Midbrain (tissue), 1 donor: ENCODE measurements around the gene FHIP2A.
"Not testable (repeated sequence)": the region's sequence is repeated elsewhere in the genome, so short reads cannot be mapped to it uniquely, and the experiment has no call there.

Experiments used
- DNase-seq: peaks from one replicate; lab custom pipeline; 2025; lab: John Stamatoyannopoulos, UW

FHIP2A gene, protein sequence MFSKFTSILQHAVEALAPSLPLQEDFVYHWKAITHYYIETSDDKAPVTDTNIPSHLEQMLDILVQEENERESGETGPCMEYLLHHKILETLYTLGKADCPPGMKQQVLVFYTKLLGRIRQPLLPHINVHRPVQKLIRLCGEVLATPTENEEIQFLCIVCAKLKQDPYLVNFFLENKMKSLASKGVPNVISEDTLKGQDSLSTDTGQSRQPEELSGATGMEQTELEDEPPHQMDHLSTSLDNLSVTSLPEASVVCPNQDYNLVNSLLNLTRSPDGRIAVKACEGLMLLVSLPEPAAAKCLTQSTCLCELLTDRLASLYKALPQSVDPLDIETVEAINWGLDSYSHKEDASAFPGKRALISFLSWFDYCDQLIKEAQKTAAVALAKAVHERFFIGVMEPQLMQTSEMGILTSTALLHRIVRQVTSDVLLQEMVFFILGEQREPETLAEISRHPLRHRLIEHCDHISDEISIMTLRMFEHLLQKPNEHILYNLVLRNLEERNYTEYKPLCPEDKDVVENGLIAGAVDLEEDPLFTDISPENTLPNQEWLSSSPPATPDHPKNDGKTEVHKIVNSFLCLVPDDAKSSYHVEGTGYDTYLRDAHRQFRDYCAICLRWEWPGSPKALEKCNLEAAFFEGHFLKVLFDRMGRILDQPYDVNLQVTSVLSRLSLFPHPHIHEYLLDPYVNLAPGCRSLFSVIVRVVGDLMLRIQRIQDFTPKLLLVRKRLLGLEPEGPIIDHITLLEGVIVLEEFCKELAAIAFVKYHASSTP

DNA sequence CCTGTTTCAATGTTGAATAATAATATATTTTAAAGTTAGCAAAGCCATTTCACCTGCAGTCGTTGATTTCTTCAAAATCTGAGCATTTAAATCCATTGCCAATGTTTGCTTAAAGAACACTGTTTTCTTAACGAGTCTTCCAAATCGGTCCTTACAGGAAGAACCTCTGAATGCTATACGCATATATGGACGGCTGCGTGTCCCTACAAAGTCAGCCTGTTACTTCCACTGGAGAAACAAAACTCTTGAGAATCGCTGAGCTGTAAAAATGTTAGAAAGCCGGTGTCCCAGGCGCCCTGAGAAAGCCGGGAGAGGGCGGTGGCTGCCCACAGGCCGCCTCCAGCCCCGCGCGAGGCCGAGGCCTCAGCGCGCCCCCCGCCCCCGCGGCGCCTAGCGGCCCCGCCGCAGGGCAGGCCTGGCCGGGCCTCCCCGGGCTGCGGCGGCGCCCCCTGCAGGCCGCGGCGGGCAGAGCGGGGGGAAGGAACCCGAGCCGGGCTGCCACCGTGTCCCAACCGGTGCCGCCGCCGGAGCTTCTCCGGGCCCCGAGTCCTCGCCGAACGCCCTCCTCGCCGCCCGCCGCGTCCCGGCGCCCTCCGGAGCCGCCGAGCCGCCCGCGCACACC is at the start of gene FHIP2A:
Gene FHIP2A, plus strand, starts transcription at position 488 of the 622 bp plus-strand sequence. CDS start 299 bp downstream, outside the sequence.
- peak; percentile 67 for DNase-seq

DNA sequence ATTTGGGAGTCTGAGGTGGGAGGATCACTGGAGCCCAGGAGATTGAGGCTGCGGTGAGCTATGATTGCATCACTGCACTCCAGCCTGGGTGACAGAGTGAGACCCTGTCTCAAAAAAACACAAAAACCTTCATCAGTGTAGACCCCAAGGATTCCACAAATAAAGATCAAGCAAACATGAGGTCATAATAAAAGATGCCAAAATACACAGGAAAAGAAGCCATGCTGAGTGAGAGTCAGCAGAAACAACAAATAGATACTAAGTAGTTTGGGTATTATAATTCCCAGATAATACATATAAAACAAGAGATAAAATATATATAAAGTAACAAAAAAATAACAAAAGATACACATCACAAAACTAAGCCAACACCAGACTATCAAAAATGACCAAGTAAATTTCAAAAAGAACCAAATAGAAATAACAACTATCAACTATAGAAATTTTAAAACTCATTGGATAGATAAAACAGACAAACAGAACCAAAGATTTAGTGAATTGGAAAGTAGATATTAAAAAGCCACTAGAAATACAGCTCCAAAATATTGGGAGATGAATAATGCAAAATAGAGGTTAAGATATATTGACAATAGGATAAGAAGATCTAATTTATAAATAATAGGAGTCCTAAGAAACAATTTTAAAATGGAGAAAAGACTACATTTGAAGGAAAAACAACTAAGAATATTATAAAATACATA is 48.9 kb upstream of the FHIP2A start:
- no peak for DNase-seq

DNA sequence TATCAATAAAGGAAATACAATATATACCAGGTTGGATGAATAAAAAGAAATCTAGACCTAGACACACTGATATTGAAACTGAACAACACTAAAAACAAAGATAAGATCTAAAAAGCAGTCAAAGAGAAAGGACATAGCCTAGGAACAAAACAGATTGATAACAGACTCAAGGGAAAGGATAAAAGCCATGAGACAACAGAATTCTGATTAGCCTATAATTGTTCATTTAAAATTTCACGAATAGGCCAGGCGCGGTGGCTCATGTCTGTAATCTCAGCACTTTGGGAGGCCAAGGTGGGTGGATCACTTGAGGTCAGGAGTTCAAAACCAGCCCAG is 48.4 kb upstream of the FHIP2A start:
- no peak for DNase-seq

DNA sequence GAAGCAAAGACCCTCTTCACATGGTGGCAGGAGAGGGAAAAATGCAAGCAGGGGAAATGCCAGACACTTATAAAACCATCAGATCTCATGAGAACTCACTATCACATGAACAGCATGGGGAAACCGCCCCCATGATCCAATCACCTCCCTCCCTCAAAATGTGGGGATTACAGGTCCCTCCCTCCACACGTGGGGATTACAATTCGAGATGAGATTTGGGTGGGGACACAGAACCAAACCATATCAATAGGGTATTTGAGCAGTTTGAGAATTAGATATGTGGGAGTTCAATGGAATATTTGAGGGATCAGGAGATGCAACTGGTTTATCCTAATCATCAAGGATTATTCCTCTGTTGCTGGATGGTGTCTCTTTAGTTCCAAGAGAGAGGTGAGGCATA is 46.5 kb upstream of the FHIP2A start:
- DNase-seq, result not testable (repeated sequence)

DNA sequence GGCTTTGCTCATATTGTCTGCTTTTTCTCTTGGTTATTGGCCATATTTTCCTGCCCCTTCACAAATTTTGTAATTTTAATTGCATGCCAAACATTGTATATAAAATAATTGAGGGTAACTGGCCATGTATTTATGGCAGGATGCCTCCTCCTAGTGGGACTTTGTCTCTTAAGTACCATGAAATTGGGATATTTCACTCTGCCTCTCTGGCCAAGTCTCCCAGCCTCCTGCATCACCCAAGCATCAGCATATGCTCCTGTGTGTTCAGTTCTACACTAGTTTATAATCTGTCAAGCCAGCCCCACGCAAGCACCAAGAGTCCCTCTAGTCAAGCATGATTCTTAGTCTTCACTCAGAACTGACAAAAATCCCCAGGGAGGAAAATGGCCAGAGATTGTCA is 44.2 kb upstream of the FHIP2A start:
- DNase-seq, result no peak

DNA sequence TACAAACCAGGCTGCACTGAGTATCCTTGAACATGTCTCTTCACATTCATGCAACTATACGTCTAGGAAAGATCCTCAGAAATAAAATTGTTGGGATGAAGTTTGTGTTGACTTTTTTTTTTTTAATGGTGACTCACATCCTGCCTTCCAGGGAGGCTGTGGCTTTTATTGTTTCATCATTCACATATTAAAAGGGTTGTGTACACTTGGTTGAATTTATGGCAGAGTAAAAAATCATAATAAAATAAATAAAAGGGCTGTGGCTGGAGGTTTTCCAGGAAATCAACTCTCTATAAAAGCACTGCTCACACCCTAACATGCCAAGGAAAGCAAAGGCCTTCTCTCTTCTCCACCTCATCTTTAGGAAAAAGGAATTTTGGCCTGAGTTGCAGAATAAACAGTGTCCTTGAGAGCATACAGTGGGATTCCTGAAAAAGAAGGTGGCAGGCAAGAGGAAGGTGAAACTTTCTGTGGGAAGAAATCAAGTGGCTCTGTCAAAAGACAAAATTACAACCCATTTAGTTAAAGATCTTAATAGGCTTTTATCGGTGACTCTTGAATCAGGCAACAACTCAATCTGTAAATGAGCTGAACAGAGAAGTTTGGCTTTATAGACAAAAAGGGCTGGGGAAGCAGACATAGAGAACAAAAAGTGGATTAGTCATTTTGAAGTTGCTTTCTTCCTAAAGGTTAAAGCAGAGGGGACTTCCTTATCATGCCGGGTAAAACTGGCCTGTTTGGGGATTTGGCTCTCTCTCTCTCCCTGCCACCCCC is 41.6 kb upstream of the FHIP2A start:
- no peak for DNase-seq

DNA sequence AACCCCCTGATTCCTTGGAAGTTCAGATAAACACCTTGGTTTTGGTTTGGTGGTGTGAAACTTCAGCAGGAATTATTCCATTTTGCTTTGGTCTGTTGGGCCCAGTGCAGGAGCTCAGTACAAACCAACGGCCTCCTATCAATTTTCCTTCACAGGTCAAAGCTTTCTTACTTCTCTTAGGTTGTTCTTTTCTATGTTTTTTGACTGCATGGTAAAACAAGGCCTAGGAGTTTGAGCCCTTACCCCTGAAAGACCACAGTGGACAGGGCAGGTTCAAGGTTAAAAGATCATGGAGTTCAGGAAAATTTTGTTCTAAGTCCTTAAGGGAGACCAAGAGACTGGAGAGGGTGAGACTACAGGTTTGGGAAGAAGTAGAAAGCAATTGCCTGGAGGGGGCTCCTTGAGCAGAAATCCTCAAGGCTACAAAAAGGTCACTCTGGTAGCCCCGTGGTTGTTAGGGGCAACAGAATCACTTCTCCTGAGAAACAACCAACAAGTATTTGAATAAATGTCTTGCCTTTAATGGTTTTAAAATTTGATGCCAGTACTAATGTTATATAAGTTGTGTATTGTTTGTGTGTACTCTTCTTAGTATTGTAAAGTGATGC is 40.9 kb upstream of the FHIP2A start:
- no peak for DNase-seq

DNA sequence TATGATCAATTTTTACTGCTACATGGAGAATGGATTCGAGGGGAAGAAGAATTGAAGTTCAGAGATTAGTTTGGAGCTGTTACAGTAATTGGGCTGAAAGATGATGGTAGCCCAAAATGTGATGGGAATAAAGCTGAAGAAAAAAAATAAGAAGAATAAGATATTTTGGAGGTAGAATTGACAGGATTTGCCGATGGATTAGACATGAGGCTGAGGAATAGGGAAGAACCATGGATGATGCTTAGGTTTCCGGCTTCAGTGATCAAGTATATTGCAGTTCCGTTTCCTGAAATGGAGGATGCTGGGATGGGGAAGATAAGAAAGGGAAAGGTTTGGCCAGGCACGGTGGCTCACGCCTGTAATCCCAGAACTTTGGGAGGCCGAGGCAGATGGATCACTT is 38.9 kb upstream of the FHIP2A start:
- DNase-seq, result no peak

DNA sequence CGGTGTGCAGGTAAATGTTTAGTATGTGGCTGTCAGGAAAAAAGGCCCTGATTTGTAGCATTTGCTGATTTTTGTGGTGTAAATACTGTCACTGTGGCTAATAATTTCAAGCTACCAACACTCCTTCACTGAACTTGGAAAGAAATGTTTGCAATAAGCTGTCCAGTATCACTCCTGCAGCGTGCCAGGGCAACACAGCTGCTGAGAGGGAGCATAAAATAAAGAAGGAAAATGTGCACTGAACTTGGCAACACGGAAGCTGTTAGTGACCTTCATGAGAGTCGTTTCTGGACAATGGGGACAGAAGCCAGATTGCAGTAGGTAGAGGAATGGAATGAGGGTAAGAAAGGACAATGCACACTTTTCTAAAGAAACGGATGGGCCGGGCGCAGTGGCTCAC is 37.9 kb upstream of the FHIP2A start:
- DNase-seq, result no peak

DNA sequence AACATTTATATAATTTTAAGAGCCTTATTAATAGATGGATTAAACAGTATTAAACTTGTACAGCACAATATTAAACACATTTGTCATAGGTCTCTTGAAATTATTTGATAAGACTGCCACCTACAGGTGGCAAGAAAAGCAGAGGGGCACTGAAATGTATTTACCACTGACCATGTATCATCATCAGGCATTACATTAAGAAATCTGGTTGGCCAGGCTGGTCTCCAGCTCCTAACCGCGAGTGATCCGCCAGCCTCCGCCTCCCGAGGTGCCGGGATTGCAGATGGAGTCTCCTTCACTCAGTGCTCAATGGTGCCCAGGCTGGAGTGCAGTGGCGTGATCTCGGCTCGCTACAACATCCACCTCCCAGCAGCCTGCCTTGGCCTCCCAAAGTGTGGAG is 35.1 kb upstream of the FHIP2A start:
- DNase-seq, result peak; percentile 41

DNA sequence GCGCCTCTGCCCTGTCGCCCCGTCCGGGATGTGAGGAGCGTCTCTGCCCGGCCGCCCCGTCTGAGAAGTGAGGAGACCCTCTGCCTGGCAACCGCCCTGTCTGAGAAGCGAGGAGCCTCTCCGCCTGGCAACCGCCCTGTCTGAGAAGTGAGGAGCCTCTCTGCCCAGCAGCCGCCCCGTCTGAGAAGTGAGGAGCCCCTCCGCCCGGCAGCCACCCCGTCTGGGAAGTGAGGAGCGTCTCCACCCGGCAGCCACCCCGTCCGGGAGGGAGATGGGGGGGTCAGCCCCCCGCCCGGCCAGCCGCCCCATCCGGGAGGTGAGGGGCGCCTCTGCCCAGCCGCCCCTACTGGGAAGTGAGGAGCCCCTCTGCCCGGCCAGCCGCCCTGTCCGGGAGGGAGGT is 34.4 kb upstream of the FHIP2A start:
- DNase-seq, result not testable (repeated sequence)

DNA sequence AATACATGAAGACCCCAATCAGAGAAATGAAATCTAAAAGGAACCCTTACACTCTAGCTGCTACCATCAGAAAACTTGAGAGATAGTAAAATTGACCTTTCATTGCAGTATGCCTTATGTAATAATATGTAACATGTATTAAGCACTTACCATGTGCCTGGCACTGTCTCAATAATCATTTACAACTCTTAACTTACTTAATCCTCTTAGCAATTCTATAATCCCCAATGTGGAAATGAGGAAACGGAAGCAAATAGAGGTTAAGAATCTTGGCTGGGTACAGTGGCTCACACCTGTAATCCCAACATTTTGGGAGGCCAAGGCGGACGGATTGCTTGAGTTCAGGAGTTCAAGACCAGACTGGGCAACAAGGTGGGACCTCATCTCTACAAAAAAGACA is 29.8 kb upstream of the FHIP2A start:
- DNase-seq, result no peak

DNA sequence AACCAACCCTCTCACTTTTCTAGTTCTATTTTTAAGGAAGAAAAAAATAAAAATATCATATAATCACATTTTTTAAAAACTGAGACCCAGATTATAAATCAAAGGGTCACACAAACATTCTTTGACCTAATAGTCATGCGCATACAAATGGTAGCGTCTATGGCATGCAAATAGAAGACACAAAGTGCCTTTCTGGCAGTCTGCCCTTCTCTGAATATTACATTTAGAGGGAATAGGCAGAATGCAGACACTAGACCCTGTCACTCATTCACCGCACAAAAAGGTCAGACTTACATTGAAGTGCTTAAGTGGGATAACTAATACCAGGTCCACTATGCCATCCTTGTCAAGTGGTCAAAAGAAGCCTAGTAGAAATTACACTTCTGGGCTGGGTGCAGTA is 26.5 kb upstream of the FHIP2A start:
- no peak for DNase-seq

DNA sequence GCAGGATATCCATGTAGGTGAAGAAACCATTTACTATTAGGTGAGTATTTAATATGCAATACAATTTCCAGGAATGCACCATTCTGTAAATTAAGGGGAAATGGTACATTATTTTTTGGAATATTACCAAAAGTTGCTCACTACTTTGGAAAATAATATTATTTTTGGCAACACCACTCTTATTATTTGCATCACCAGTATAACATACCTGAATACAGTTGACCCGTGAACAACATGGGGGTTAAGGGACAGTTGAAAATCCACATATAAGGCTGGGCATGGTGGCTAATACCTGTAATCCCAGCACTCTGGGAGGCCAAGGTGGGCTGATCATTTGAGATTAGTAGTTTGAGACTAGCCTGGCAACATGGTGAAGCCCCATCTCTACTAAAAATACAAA is 21.2 kb upstream of the FHIP2A start:
- DNase-seq, result no peak

DNA sequence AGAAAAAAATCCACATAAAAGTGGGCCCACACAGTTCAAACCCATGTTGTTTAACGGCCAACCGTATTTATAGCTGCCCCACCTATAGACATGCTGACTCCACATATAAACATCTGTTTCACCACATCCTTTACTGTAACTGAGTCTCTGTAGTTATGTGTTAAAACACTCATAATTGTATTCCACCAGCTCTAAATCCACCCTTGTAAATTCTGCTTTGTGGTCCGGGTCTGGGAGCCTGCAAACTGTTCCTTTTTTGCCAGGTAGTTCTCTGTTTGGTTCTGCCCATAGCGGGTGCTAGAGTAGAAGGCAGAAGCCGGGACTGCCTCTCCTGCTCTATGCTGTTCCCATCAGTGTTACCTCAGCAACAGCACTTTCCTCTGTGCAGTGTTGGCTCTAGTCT is 20.2 kb upstream of the FHIP2A start:
- DNase-seq, result no peak

DNA sequence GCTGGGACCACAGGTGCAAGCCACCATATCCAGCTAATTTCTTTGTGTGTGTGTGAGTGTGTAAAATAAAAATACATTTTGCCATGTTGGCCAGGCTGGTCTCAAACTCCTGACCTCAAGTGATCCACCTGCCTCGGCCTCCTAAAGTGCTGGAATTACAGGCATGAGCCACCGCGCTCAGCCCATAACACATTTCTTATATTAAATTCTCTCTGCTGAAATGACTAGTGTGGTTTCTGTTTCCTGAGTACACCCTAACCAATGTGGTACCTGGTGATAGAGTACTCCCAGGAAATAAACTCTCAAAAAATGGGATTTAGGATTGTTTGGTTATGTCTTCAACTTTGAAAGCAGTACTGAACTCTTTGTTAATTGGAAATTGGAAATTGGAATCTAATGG is 19.4 kb upstream of the FHIP2A start:
- DNase-seq, result no peak

DNA sequence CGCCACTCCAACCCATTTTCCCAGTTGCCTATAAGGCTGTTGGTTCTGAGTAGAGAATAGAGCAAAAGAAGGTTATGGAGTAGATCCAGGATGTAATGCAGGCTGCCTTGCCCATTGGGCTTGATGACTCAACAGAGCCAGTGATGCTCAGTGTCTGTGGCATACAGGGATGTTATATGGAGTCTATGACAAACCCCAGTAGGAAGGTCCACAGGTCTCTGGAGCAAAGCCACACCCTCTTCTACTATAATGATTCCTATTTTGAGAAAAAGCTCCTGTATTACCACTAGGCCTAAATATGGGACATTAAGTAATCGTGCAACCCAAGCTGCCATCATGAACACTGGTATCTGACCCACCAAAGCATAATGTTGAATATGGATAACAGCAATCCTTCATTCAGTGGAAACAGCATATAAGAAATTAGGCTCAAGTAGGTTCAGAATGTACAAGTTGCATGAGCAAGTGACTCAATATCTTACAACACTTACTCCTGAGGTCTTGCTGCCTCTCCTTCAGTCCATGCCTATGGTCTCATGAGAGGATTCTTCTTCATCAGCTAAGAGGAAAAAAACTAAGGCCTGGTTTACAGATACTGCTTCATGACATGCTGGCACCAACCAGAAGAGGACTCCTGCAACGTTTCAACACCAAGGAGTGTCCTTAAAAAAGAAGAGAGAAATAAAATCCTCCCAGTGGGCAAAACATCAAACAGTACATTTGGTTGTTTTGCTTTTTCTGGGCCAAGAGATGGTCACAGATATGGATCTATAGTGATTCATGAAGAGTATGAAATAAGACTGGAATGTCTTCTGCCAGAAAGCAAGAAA is 14.8 kb upstream of the FHIP2A start:
- DNase-seq, result no peak

DNA sequence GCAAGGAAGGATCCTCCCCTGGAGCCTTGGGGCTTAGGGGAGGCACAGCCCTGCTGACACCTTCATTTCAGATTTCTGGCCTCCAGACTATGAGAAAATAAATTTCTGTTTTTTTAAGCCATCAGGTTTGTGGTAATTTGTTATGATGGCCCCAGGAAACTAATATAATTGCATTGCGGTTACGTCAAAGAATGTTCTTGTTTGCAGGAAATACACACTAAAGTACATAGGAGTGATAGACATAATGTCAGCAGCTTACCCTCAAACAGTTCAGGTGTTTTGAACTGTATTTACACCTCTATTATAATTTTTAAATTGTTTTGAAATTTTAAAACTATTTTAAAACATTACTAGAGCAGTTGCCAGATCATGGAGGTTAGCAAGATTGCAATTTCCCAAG is 12.6 kb upstream of the FHIP2A start:
- DNase-seq, result no peak

DNA sequence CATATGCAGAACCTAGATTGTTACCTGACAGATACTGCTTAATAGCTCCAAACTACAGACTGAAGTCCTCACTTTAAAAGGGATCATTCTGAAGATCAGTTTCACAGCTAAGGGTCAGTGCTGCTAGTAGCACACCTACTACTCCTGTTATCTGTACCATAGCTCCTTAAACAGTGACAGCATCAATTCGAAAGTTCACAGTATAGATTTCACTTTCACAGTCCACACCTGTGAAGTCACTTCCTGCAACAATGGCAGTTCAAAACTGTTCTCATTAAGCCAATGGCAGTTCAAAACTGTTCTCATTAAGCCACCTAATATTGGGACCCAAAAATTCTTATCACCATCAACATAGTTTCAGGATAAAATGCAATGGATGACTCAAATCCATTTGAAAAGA is 10.7 kb upstream of the FHIP2A start:
- no peak for DNase-seq

DNA sequence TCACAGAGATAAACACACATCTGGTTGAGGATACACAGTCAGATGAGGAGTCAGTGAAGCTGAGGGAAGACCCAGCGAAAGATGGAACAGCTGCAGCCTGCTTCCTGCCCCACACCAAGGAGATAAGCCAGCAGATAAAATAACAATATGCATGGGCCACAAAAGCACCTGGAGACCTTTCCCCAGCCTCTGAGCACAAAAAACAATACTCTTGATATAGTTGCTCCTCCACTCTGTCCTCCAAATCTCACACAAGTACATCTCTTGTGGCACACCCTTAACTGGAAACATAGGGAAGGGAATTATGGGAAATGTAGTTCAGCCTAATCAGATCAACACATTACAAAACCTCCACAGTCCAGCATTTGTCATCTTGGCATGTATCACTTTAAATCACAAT is 9.7 kb upstream of the FHIP2A start:
- no peak for DNase-seq
